CD14-positive monocyte (primary cell): ENCODE data around the gene SNX4. TPM values are rescaled to one million over a fixed set of nuclear protein-coding genes. Genes with fewer than 3 reads are reported as not detected.
"Not testable (repeated sequence)": the region's sequence is repeated elsewhere in the genome, so short reads cannot be mapped to it uniquely, and the experiment has no call there.

ENCODE experiments used
- DNase-seq, 3 donors: peaks; one replicate each; pipeline ENCODE4 v3.0.0-alpha.2; 2011 to 2022
- H2AFZ ChIP-seq: 2 replicates; pipeline ENCODE4 v1.6.0; 2012; ENCODE audit warnings: mild to moderate bottlenecking, low read depth, low read length, inconsistent platforms; ENCODE audit not compliant: insufficient read depth, poor library complexity, severe bottlenecking
- H3K27ac ChIP-seq, 2 donors: 1 replicate in 1 of 2; 2 replicates in 1 of 2; pipeline ENCODE4 v1.5.1; 2012 to 2013; ENCODE audit warnings: low read length in 2 of 2, control low read depth in 1 of 2, inconsistent platforms in 1 of 2, low read depth in 1 of 2, mild to moderate bottlenecking in 1 of 2
- H3K27me3 ChIP-seq, 2 donors: one replicate each; pipeline versions ENCODE4 v1.6.0 to v1.6.1; 2011 to 2013; ENCODE audit warnings: low read length in 2 of 2; ENCODE audit not compliant: control insufficient read depth in 2 of 2, insufficient read depth in 2 of 2
- H3K36me3 ChIP-seq, 2 donors: replicated peaks in 1 of 2; 1 replicate in 1 of 2; 2 replicates in 1 of 2; pipeline versions ENCODE4 v1.5.1 to v1.6.1; 2012 to 2013; ENCODE audit warnings: low read length in 2 of 2, control low read depth in 1 of 2, inconsistent platforms in 1 of 2, mild to moderate bottlenecking in 1 of 2; ENCODE audit not compliant: insufficient read depth in 2 of 2, control insufficient read depth in 1 of 2
- H3K4me1 ChIP-seq, 2 donors: 1 replicate in 1 of 2; 2 replicates in 1 of 2; pipeline versions ENCODE4 v1.5.1 to v1.6.1; 2012 to 2013; ENCODE audit warnings: low read length in 2 of 2, control low read depth in 1 of 2, inconsistent platforms in 1 of 2, mild to moderate bottlenecking in 1 of 2, moderate library complexity in 1 of 2; ENCODE audit not compliant: insufficient read depth in 2 of 2, control insufficient read depth in 1 of 2
- H3K4me2 ChIP-seq: replicated peaks from 2 replicates; pipeline ENCODE3; 2012; ENCODE audit warnings: low read length, moderate library complexity, mild to moderate bottlenecking; ENCODE audit not compliant: poor library complexity, severe bottlenecking; ENCODE audit errors: extremely low read depth
- H3K4me3 ChIP-seq, 3 experiments: fragments of 200-600 bp in 1 of 3; sonication (generic) in 1 of 3; replicated peaks in 1 of 3; 1 replicate in 2 of 3; 2 replicates in 1 of 3; pipeline ENCODE4 v1.5.1; 2011 to 2013; ENCODE audit warnings: low read length in 3 of 3, mild to moderate bottlenecking in 3 of 3, control low read depth in 2 of 3, low read depth in 2 of 3, inconsistent platforms in 1 of 3, moderate library complexity in 1 of 3
- H3K79me2 ChIP-seq: 2 replicates; pipeline ENCODE4 v1.6.0; 2012; ENCODE audit warnings: mild to moderate bottlenecking, control low read depth, inconsistent platforms, low read length, moderate library complexity; ENCODE audit not compliant: insufficient read depth
- H3K9ac ChIP-seq: 2 replicates; pipeline ENCODE4 v1.6.0; 2017; ENCODE audit warnings: low read length, mild to moderate bottlenecking; ENCODE audit not compliant: insufficient read depth, poor library complexity, severe bottlenecking
- H3K9me3 ChIP-seq, 2 donors: replicated peaks in 1 of 2; 1 replicate in 1 of 2; 2 replicates in 1 of 2; pipeline versions ENCODE4 v1.5.1 to v1.6.1; 2012 to 2013; ENCODE audit warnings: low read length in 2 of 2, control low read depth in 1 of 2; ENCODE audit not compliant: control insufficient read depth in 1 of 2, insufficient read depth in 1 of 2
- H4K20me1 ChIP-seq: 2 replicates; pipeline ENCODE4 v1.6.0; 2012; ENCODE audit warnings: mild to moderate bottlenecking, low read length, control low read depth, moderate library complexity; ENCODE audit not compliant: insufficient read depth
- H3K27ac Mint-ChIP-seq, 7 donors: one replicate each; pipeline ENCODE4 v1.8.0; 2020; ENCODE audit warnings: mild to moderate bottlenecking in 7 of 7, mixed read lengths in 7 of 7, moderate library complexity in 6 of 7, inconsistent platforms in 2 of 7
- H3K27me3 Mint-ChIP-seq, 3 donors: one replicate each; pipeline ENCODE4 v1.8.0; 2021 to 2022; ENCODE audit warnings: low read depth in 3 of 3, mild to moderate bottlenecking in 3 of 3, mixed read lengths in 3 of 3, moderate library complexity in 3 of 3, inconsistent platforms in 1 of 3
- H3K36me3 Mint-ChIP-seq, 2 donors: one replicate each; pipeline ENCODE4 v1.8.0; 2020; ENCODE audit warnings: mixed read lengths in 2 of 2, inconsistent platforms in 1 of 2, mild to moderate bottlenecking in 1 of 2
- H3K4me1 Mint-ChIP-seq: one replicate; pipeline ENCODE4 v1.8.0; 2020; ENCODE audit warnings: mild to moderate bottlenecking, mixed read lengths
- H3K4me3 Mint-ChIP-seq, 2 donors: one replicate each; pipeline ENCODE4 v1.8.0; 2020; ENCODE audit warnings: mild to moderate bottlenecking in 2 of 2, mixed read lengths in 2 of 2, moderate library complexity in 1 of 2
- H3K9me3 Mint-ChIP-seq, 7 donors: one replicate each; pipeline ENCODE4 v1.8.0; 2020 to 2022; ENCODE audit warnings: mixed read lengths in 7 of 7, mild to moderate bottlenecking in 6 of 7, moderate library complexity in 6 of 7, inconsistent platforms in 2 of 7
- WGBS: methylation state at CpG from one replicate; pipeline ENCODE4 v1.1.5; 2013; ENCODE audit warnings: missing lambda C conversion rate; ENCODE audit not compliant: insufficient coverage; 5-methylcytosine and 5-hydroxymethylcytosine counted together
- intact Hi-C, 2 donors: fragments of 100-400 bp; cut with micrococcal nuclease; formaldehyde crosslinking; loops; one replicate each; pipeline versions ENCODE4 v1.15.0 to v1.15.1; 2023
- polyA plus RNA-seq, 3 donors: library from polyadenylated mRNA; depleted of rRNA in 1 of 3; unstranded in 2 of 3; stranded (reverse) in 1 of 3; fragments of 300-500 nt in 2 of 3; fragments of >200 nt in 1 of 3; fragmentation: Illumina TruSeq in 2 of 3; gene quantifications; 1 replicate in 2 of 3; 2 replicates in 1 of 3; pipeline ENCODE4 v1.2.3, GENCODE V29; 2012 to 2021
- TF ChIP-seq, protein P1 (sequence below): fragments of 200-600 bp; IDR thresholded peaks from one replicate; pipeline ENCODE4 v1.8.0; 2022; ENCODE audit warnings: antibody characterized with exemption, mild to moderate bottlenecking

SNX4 gene
- polyA plus RNA-seq, 3 donors: 6.8 to 51.5 (median 40.8) TPM

DNA sequence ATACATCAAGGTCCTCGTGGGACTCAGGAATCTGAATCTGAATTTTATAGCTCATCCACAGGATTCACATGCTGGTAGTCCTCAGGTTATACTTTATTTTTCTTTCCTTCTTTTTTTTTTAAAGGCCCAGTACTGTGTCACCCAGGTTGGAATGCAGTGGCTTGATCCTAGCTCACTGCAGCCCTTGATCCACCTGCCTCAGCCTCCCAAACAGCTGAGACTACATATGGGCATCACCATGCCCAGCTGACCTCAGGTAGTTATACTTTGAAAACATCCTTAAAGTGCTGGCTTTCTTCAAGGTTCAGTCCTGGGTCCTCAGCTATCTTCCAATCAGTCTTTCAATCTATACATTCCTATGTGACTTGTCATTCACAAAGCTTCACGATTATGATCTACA is 38.2 kb downstream of the SNX4 start:
- Histone ChIP-seq H3K27me3 (no peaks in the 10 kb centered on the region), H3K4me2 (no peak overlapping the region), H3K9me3 (no peaks in the 10 kb centered on the region), H3K9ac (no peak overlapping the region), H3K4me3 (no peak overlapping the region), H3K36me3 (peaks cover 34 to 87% of the 10 kb centered on the region in 2 donors), H3K27ac (no peak overlapping the region), H3K79me2 (no peaks in the 10 kb centered on the region), H2AFZ (no peak overlapping the region), H4K20me1 (no peaks in the 10 kb centered on the region), H3K4me1 (no peaks in the 10 kb centered on the region)
- WGBS: 90% methylated on average over 2 of the region's 2 CpGs
- intact Hi-C loops: no loop called here
- H3K27me3 Mint-ChIP-seq: no peaks in the 10 kb centered on the region
- H3K36me3 Mint-ChIP-seq: peaks cover 37 to 65% of the 10 kb centered on the region in 2 donors
- TF ChIP-seq, protein P1, sequence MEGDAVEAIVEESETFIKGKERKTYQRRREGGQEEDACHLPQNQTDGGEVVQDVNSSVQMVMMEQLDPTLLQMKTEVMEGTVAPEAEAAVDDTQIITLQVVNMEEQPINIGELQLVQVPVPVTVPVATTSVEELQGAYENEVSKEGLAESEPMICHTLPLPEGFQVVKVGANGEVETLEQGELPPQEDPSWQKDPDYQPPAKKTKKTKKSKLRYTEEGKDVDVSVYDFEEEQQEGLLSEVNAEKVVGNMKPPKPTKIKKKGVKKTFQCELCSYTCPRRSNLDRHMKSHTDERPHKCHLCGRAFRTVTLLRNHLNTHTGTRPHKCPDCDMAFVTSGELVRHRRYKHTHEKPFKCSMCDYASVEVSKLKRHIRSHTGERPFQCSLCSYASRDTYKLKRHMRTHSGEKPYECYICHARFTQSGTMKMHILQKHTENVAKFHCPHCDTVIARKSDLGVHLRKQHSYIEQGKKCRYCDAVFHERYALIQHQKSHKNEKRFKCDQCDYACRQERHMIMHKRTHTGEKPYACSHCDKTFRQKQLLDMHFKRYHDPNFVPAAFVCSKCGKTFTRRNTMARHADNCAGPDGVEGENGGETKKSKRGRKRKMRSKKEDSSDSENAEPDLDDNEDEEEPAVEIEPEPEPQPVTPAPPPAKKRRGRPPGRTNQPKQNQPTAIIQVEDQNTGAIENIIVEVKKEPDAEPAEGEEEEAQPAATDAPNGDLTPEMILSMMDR: no peak
- no peak overlapping the region for H3K27ac Mint-ChIP-seq
- no peak for DNase-seq
- H3K4me1 Mint-ChIP-seq: no peaks in the 10 kb centered on the region
- peaks cover 0 to 2% (median 0%) of the 10 kb centered on the region in 7 donors for H3K9me3 Mint-ChIP-seq
- H3K4me3 Mint-ChIP-seq: no peak overlapping the region

GRCh38 chr3:125481375-125481759 is 38.6 kb downstream of the SNX4 start:
- H3K9me3 Mint-ChIP-seq, H3K4me1 ChIP-seq, H4K20me1 ChIP-seq, H3K4me1 Mint-ChIP-seq, H3K4me2 ChIP-seq, H3K9ac ChIP-seq, H3K27me3 ChIP-seq, H3K4me3 Mint-ChIP-seq, DNase-seq, H3K27ac Mint-ChIP-seq, H3K79me2 ChIP-seq, H3K4me3 ChIP-seq, H2AFZ ChIP-seq, H3K27me3 Mint-ChIP-seq, H3K9me3 ChIP-seq, intact Hi-C loops, H3K27ac ChIP-seq: not testable (repeated sequence)
- H3K36me3 ChIP-seq: peaks cover 33 to 85% of the 10 kb centered on the region in 2 donors
- H3K36me3 Mint-ChIP-seq: peaks cover 38 to 66% of the 10 kb centered on the region in 2 donors
- WGBS: 86% methylated on average over 6 of the region's 9 CpGs
